SK-N-MC (cell line): Measurements from ENCODE around the gene ATP5ME.

Source experiments
- EZH2 ChIP-seq: fragments of 200-600 bp; sonication (generic); IDR thresholded peaks from one replicate; pipeline ENCODE4 v1.6.1; 2017; ENCODE audit warnings: antibody characterized with exemption
- POLR2AphosphoS5 ChIP-seq: IDR thresholded peaks from 2 replicates; pipeline ENCODE4 v1.6.1; 2012; ENCODE audit warnings: mild to moderate bottlenecking, low read depth, low read length, borderline replicate concordance

- TF ChIP-seq POLR2AphosphoS5 (no peak), EZH2 (no peak)
These were observed 4.4 kb upstream of the ATP5ME start for GRCh38 chr4:678331-679103.
